Measurements from ENCODE around the gene MAP4K2.

MAP4K2 gene

GRCh38 chr11:64838600-64839334, 35.8 kb upstream of the MAP4K2 start:
- in situ Hi-C loops (cut with MboI; ENCODE audit: low pct_unique_long_range_greater_than_20kb, low sequenced_read_pairs, unreplicated experiment) = no loop called here
- DNase-seq (ENCODE audit: low spot score) = no peak
- TF ChIP-seq CTCF (IDR thresholded peaks at IDR 0.05; ENCODE audit: extremely low read depth, insufficient read depth, missing control alignments) = no peak

- in situ Hi-C loops (cut with MboI; ENCODE audit: low pct_unique_long_range_greater_than_20kb, low sequenced_read_pairs, unreplicated experiment) = no loop called here
- DNase-seq (ENCODE audit: low spot score) = no peak
- TF ChIP-seq CTCF (IDR thresholded peaks at IDR 0.05; ENCODE audit: extremely low read depth, insufficient read depth, missing control alignments) = no peak
Observed at GRCh38 chr11:64837887-64838351, 34.9 kb upstream of the MAP4K2 start.

- no peak for DNase-seq (ENCODE audit: low spot score)
- in situ Hi-C loops (cut with MboI; ENCODE audit: low pct_unique_long_range_greater_than_20kb, low sequenced_read_pairs, unreplicated experiment) = no loop called here
- TF ChIP-seq CTCF (IDR thresholded peaks at IDR 0.05; ENCODE audit: extremely low read depth, insufficient read depth, missing control alignments) = no peak
Observed at GRCh38 chr11:64836448-64837072, 33.5 kb upstream of the MAP4K2 start.

GRCh38 chr11:64835616-64836447, 32.8 kb upstream of the MAP4K2 start:
- no peak for DNase-seq (ENCODE audit: low spot score)
- TF ChIP-seq CTCF (IDR thresholded peaks at IDR 0.05; ENCODE audit: extremely low read depth, insufficient read depth, missing control alignments) = no peak
- in situ Hi-C loops (cut with MboI; ENCODE audit: low pct_unique_long_range_greater_than_20kb, low sequenced_read_pairs, unreplicated experiment) = no loop called here

GRCh38 chr11:64834723-64835615, 32.0 kb upstream of the MAP4K2 start:
- no peak for TF ChIP-seq CTCF (IDR thresholded peaks at IDR 0.05; ENCODE audit: extremely low read depth, insufficient read depth, missing control alignments)
- no peak for DNase-seq (ENCODE audit: low spot score)
- in situ Hi-C loops (cut with MboI; ENCODE audit: low pct_unique_long_range_greater_than_20kb, low sequenced_read_pairs, unreplicated experiment) = no loop called here
